Chondrocyte (in vitro differentiated cells): ENCODE measurements around the gene NRP1. TPM values are rescaled to one million over a fixed set of nuclear protein-coding genes. Genes with fewer than 3 reads are reported as not detected.

Experiments used
- DNase-seq: peaks from one replicate; pipeline ENCODE4 v3.0.0; 2021; ENCODE audit warnings: mixed read lengths, low spot score
- H3K27ac Mint-ChIP-seq: one replicate; pipeline ENCODE4 v1.8.0; 2021; ENCODE audit warnings: mild to moderate bottlenecking, moderate library complexity, mixed read lengths; ENCODE audit not compliant: unreplicated experiment
- H3K27me3 Mint-ChIP-seq: 2 replicates; pipeline ENCODE4 v1.8.0; 2021; ENCODE audit warnings: low read depth, mixed read lengths
- H3K36me3 Mint-ChIP-seq: 2 replicates; pipeline ENCODE4 v1.8.0; 2021; ENCODE audit warnings: low read depth, mixed read lengths
- H3K4me1 Mint-ChIP-seq: 2 replicates; pipeline ENCODE4 v1.8.0; 2021; ENCODE audit warnings: low read depth, mild to moderate bottlenecking, mixed read lengths
- H3K4me3 Mint-ChIP-seq: one replicate; pipeline ENCODE4 v1.8.0; 2021; ENCODE audit warnings: mild to moderate bottlenecking, moderate library complexity, mixed read lengths; ENCODE audit not compliant: unreplicated experiment
- H3K9me3 Mint-ChIP-seq: 2 replicates; pipeline ENCODE4 v1.8.0; 2021; ENCODE audit warnings: low read depth, mixed read lengths
- CTCF ChIP-seq: fragments of 200-600 bp; sonication (generic); IDR thresholded peaks from 2 replicates; pipeline ENCODE4 v1.5.0; 2021; ENCODE audit warnings: antibody characterized with exemption, mild to moderate bottlenecking, moderate library complexity
- total RNA-seq: library from RNA; stranded (reverse); gene quantifications from 3 replicates; pipeline ENCODE4 v1.2.1, GENCODE V29; 2021

Gene NRP1
- total RNA-seq, 1 donor from 2014 or later = 122 TPM

- no peak for TF ChIP-seq CTCF
- Mint-ChIP-seq H3K4me3 (no peak overlapping the region), H3K27me3 (no peaks in the 10 kb centered on the region), H3K36me3 (no peaks in the 10 kb centered on the region), H3K4me1 (peaks cover 50% of the 10 kb centered on the region), H3K9me3 (no peaks in the 10 kb centered on the region), H3K27ac (peak overlapping the region; percentile 74)
- DNase-seq = no peak
Observed at GRCh38 chr10:33129996-33130386, 204.5 kb downstream of the NRP1 start.

- DNase-seq = no peak
- H3K27ac Mint-ChIP-seq = peak overlapping the region; percentile 74
- no peaks in the 10 kb centered on the region for H3K27me3 Mint-ChIP-seq
- no peaks in the 10 kb centered on the region for H3K9me3 Mint-ChIP-seq
- no peak overlapping the region for H3K4me3 Mint-ChIP-seq
- no peaks in the 10 kb centered on the region for H3K36me3 Mint-ChIP-seq
- peak; percentile 53 for TF ChIP-seq CTCF
- H3K4me1 Mint-ChIP-seq = peaks cover 48% of the 10 kb centered on the region
Observed at GRCh38 chr10:33129141-33129995, 205.1 kb downstream of the NRP1 start.

- peaks cover 45% of the 10 kb centered on the region for H3K4me1 Mint-ChIP-seq
- H3K9me3 Mint-ChIP-seq = no peaks in the 10 kb centered on the region
- no peaks in the 10 kb centered on the region for H3K27me3 Mint-ChIP-seq
- no peaks in the 10 kb centered on the region for H3K36me3 Mint-ChIP-seq
- H3K4me3 Mint-ChIP-seq = no peak overlapping the region
- no peak overlapping the region for H3K27ac Mint-ChIP-seq
- DNase-seq = no peak
- no peak for TF ChIP-seq CTCF
Observed at GRCh38 chr10:33127622-33128021, 206.8 kb downstream of the NRP1 start.
